ENCODE data around the gene MACROD2. TPM values are rescaled to one million over a fixed set of nuclear protein-coding genes. Genes with fewer than 3 reads are reported as not detected.

Gene MACROD2
- total RNA-seq, 1 experiment from 2014 or later: 0.86 TPM

DNA sequence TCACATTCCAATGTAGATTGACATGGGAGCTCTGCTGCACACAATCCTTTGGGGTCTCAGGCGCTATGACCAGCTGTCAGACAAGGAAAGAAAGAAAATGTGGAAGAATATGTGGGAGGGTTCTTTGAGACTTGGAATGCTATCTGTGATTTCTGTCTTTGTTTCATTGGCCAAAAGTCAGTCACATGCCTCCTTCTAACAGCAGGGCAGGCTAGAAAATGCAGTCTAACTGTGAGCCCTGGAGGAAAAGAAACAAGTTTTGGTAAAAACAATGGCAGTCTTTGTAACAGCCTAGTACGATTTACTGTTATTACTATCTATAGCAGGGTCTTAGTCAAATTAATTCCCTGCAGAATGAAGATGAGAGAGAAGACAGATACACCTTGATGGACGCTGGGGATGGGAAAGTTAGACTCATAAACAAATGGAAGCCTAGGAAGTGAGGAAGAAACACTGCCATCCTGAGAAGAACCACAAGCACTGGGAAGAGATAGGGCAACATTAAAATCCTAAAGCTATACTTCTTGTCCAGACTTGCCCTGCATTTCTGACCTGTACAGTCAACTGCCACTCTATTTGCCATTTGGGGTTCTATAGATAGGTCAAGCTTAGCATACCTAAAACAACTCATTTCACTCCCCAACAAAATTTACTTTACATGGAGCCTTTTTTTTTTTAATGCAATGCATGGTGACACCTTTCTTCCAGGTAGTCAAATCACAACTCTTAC is 1744.9 kb downstream of the MACROD2 start:
- DNase-seq (ENCODE audit: low read depth): no peak

DNA sequence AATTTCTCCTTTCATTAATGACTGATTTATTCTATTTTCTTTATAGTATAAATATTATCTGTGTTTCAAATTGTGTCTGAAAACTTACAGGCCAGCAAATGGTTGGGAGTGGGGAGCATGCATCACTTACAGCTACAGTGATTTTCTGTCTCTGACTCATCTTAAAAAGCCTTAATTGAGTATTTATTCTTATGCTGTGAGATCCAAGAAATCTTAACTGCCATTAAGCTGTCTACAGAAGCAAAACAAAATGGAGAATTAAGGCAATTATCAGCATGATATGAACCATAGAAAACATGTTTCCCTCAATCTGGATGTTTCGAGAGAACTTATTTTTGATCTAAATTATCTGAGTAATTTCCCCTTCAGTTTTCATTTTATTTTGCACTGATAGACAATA is 1746.8 kb downstream of the MACROD2 start:
- no peak for DNase-seq (ENCODE audit: low read depth)

DNA sequence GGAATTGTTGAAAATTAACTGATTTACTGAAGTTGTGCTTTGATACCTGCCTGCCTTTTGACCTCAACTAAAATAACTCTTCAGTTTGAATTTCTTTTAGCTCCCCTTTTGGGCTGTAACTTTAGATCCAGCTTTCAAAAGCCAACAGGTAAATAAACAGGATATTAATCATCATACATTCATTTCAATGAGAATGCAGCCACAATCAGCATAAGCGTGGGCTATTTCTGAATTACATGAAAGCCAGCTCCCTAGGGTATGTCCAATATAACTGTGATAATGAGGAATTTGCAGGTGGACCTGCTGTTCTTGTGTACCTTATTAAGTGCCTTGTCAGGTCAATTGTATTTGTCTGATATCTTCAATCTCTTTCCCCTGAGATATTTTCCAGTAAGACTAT is 1747.3 kb downstream of the MACROD2 start:
- DNase-seq (ENCODE audit: low read depth): no peak

DNA sequence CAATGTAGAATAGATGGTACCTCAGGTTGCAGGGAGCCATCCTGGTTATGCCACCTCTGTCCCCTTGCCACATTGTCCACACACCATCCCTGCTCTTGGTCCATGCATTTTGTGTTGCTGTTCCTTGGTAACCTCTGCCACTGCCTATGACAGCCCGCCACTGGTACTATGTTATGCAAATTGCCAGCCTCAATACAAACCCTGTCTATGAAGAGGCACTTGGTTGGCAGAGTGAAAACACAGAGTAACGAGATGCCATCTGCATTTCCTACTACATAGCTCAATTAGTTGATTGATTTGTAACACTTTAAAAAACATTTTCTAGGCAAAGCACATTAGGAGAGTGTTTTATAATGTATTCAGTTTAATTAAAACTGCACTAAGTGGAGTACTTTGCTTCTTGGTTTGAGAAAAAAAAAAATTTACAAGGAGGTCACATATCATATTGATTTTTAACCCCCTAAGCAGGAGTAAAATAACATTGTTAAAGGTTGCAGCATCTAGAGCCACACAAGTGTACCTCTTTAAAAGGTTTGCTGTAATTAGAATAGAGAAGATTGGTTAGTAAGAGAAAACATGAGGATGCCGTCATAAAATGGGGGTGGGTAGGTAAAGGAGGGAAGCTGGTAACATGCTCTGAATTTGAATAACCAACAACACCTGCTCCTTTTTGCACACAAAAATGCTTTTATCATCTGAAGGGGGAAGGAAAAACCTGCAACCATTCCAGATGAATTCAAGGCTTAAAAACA is 1760.9 kb downstream of the MACROD2 start:
- no peak for DNase-seq (ENCODE audit: low read depth)

DNA sequence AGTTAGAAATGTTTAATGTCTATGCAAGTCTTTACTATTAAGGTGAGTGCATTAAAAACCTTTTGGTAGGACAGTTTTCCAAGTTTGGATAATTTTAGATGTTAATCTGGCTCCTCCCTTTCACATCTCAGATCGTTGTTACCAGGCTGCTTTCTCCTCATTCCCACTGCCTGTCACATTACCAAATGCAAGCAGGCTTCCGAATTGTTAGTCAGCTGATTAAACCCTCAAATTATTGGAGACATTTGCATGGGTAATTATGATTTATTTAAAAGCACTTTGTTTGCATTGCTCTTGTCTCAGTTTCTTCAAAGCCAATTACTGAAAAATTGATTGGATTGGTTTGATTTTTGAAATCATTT is 1761.4 kb downstream of the MACROD2 start:
- DNase-seq (ENCODE audit: low read depth): no peak

DNA sequence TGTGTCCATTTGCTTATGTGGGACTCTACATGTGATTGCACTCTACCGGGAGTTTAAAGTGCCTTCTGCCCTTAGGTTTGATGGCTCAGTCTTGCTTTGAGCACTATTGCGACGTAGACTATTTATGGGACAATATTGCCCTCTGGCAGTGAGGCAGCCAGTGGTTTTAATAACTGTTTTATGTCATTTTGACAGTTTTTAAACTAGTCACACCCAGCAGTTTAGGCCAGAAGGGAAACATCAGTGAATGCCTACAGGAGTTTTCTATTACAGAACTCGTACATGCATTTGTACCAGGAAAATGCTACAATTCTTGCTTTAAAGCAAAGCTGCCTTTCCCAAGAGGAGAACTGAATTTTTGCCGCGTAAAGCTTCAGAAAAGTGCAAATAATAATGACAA is 1764.3 kb downstream of the MACROD2 start:
- DNase-seq (ENCODE audit: low read depth): no peak

DNA sequence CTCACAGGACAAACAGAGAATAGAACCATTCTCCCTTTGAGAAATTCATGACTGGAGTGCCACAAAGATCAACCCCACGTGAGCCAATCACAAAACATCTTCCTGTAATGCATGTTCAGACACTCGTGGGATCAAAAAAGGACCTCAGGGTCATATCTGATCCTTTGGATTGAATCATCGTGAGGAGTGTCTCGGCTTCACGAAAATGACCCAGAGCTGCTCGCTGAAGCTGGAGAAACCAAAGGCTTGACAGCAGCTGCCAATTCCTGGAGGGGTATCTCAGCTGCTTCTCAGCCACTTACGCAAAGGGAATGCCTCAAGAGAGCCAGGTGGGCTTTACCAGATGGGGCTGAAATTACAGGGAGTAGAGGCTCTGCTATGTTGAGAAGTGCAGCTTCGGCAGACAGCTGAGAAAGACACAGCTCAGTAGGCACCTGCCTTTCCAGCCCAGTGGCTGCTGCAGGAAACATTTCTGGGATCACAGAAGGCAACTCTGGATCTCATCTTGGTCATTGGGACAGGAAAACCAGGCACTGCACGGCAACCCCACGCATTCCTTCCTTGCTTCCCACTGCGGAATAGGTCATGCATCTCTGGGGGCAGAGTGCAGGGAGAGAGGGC is 1764.8 kb downstream of the MACROD2 start:
- no peak for DNase-seq (ENCODE audit: low read depth)

DNA sequence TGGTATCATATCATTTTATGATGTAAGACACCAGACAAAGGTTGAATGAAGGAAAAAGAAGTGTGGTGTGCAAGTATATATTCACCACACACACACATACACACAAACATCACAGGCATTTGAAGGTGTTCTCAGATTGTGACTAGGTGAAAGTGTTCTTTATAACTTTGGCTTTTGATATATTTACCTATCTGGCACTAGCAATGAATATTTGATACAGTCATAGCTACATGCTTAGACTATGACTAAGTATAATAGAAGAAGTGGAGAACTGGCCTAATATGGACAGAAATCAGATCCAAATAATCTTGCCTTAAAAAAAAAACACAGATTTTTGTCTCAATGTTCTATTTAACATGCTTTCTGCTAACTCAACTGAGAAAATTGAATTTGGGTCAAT is 1768.0 kb downstream of the MACROD2 start:
- no peak for DNase-seq (ENCODE audit: low read depth)

DNA sequence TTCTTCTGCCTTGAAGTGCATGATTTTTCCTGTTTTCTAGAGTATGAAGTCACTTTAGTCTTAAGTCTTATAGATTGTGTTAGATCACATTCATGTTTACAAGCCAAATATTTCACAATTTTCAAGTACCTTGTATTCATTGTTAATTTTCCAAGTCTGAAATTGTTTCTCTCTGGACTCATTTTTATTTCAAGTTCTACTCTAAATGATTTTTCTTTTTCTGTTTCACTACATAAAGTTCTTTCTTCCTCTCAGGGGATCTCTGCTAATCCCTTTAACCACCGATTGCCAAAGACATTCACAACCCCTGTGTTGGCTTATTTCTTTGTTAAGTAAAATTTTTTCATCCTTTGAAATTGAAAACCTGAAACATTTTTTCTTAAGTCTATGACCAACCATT is 1772.3 kb downstream of the MACROD2 start:
- DNase-seq (ENCODE audit: low read depth): no peak

DNA sequence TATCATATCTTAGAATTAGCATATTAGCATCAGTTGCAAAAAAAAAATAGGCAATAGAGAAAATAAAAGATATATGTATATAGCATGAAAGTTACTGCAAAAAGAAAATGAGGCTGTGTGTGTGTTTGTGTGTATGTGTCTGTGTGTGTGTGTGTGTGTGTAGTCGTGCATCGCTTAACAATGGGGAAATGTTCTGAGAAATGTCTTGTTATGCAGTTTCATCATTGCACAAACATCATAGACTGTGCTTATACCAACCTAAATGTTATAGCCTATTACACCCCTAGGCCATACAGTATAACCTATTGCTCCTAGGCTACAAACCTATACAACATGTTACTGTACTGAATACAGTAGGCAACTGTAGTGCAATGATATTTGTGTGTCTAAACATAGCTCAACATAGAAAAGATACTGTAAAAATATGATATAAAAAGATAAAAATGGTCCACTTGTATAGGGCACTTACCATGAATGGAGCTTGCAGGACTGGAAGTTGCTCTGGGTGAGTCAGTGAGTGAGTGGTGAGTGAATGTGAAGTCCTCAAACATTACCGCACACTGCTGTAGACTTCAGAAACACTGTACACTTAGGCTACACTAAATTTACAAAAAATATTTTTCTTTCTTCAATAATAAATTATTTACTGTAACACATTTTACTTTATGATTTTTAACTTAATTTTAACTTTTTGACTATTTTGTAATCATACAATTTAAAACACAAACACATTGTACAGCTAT is 1772.9 kb downstream of the MACROD2 start:
- DNase-seq (ENCODE audit: low read depth): no peak

DNA sequence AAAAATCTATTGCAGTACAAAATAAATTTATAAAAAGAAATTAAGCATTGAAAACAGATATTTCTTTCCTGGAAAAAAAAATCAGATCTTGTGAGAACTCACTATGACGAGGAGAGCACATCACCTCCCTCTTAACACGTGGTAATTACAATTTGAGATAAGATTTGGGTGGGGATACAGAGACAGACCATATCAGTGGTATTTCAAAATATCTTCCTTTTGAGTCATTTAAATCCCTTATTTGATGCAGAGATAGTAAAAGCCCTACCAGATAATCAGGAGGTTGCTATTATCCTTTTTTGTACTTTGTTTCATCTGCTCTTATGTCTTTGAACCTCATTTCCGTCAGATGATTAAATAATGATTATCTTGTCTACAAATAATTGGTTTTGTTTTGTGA is 1777.5 kb downstream of the MACROD2 start:
- no peak for DNase-seq (ENCODE audit: low read depth)

DNA sequence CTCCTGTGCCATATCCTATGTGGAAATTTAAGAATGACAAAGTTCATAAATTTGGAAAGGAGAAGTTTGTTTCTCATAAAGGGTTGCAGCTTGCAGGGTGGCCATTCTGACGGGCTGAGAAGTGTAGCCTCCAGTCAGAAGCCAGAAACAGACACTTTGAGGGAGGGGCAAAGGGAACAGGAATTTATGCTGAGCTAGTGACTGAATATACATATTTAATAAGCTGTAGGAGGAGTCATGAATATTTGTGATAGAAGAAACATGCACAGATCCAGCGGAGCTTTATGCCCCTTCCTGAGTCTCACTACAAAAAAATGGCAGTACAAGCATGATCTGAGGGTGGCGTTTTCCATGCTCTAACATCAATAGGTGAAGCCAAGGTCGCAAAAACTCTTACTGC is 1779.6 kb downstream of the MACROD2 start:
- no peak for DNase-seq (ENCODE audit: low read depth)

DNA sequence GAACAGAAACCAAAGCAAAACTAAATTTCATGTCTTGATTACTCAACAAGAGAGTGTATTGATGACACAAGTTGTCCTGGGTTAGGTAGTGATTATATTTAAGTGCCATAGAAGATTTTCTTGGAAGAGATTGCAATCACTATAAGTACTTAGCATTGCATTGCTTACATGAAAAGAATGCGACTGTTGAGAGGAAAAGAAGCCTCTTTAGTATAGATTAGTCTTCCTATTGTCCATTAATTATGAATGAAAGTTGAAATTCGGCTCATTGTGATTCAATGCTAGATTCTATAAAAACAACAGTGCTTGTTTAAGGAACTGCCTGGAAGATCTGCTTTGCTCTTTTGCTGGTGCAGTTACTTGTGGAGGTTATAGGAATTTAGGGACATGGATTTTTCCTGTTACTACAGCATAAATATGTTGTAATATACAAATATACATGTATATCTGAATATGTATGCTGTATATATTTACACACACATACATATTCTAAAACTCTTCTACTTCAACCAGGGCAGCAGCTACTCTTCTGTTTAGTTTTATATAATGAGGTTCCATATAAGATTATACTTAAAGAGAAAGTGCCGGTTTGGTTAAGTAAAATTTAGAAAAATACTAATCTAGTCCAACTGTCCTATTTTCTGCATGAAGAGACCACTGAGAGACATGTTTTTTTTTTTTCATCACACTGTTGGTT is 1781.6 kb downstream of the MACROD2 start:
- no peak for DNase-seq (ENCODE audit: low read depth)

DNA sequence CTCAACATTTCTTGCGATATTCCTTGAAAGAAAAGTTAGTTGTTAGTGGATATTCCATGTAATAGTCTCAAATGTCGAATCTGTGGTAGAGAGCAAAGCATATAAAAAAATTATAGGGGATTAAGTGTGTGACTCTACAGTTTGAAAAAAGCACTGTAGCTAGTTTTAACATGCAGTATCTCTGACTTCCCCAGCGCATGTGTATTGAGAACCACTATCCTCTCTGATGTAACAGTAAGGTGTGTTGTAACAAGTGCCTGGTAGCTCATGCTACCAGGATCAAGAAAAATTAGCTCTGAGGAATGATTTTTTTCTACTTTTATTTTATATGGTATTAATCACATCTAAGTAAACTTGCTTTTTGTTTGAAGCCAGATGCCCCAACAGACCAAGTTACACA is 1788.7 kb downstream of the MACROD2 start:
- no peak for DNase-seq (ENCODE audit: low read depth)

DNA sequence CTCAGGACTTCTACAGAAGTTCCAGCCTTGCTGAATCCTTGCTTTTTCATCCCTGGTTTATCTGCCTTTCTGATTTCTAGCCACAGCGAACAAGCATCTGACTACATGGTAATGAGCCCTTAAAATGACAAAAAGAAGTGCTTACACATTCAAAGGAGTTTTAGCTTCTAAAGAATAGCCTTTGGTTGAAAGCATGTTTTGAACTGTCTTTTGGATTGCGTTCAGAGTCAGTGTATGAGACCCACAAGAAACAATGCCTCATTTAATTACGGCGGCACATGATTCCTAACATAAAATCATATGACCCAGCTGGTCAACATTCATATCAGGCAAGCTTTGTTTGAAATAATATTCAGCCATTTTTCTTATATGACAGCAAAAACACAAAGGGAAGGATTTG is 1793.8 kb downstream of the MACROD2 start:
- DNase-seq (ENCODE audit: low read depth): no peak

DNA sequence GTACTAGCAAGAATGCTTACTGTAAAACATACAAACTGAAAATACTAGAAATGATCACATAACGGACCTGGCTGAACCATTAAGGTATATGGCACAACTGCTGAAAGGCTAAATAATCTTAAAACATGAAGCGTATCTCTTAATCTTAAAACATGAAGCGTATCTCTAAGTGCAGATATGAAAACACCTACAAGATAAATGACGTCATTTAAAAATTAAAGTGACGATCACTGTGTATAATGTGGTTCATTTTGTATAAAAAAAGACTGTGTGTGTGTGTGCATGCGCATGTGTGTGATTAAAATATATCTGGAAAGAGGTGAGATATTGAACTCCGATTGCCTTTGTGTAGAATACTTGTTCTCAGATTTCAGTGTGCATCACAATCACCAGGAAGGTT is 1797.5 kb downstream of the MACROD2 start:
- DNase-seq (ENCODE audit: low read depth): no peak

DNA sequence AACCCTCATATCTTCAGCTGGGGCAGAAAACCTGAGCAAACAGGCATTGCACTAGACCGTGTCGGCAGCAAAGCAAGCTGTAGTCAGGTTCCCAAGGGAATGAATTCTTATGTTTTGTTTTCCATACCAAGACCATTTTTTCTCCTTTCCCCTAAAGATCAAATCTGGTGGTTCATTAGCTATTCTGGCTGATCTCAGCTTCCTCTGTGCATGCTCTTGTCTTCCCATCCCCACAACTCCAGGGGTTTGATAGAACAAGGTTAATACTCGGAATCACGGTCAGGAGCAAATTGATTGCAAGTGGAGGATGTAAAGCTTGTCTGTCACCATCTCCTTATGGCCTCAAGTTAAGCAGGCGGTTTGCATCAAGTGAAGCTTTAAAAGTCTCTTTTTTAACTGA is 1799.1 kb downstream of the MACROD2 start:
- no peak for DNase-seq (ENCODE audit: low read depth)

DNA sequence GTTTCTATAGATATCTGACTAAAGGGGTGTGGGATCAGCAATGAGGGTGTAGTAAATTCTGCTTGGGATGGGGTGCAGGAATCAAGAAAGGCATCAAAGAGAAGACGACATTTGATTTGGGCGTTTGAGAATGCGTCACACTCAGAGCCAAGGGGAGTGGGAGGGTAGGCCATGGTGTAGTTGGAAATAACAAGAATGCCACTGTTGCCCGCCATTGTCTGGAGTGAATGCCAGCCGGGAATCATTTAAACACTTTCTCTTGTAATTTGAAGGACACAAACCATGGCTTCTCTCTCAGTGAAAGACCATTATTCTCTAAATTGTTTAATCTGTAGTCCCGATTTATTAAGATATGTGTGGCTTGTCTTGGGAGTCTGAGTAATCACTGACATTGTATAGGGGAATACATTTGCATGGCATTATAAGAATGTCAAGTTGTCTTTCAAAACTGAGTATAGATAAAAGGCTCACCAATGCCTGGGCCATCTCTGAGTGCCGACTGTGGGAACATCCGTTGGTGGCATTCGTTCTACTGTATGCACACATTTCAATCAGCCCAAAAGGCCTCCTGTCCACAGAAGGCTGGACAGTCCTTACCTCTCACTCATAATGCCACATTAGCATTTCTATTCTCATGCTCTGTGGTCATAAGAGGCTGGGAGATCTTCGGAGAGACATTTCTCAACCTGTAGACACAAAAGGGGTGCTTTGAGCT is 1800.1 kb downstream of the MACROD2 start:
- no peak for DNase-seq (ENCODE audit: low read depth)

DNA sequence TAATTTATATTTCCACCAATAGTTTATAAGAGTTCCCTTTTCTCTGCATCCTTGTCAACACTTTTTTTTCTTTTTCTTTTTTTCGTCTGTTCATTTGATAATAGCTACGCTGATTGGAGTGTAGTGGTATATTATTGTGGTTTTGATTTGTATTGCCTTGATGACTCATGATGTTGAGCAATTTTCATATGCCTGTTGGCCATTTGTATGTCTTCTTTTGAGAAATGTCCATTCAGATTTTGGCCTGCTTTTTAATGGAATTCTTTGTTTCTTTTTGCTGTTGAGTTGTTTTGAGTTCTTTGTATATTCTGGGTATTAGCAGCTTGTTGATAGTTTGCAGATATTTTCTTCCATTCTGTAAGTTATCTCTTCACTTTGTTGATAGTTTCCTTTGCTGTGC is 1804.6 kb downstream of the MACROD2 start:
- DNase-seq (ENCODE audit: low read depth): no peak

DNA sequence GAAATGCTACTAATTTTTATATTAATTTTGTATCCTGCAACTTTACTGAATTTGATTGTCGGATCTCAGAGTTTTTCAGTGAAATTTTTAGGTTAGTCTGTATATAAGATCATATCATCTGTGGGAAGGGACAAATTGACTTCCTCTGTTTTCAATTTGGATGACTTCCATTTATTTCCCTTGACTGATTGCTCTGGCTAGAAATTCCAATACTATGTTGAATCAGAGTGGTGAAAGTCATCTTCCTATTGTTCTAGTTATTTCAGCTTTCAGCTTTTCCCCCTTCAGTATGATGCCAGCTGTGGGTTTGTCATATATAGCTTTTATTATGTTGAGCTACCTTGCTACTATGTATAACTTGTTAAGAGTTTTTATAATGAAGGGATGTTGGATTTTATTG is 1806.7 kb downstream of the MACROD2 start:
- no peak for DNase-seq (ENCODE audit: low read depth)

DNA sequence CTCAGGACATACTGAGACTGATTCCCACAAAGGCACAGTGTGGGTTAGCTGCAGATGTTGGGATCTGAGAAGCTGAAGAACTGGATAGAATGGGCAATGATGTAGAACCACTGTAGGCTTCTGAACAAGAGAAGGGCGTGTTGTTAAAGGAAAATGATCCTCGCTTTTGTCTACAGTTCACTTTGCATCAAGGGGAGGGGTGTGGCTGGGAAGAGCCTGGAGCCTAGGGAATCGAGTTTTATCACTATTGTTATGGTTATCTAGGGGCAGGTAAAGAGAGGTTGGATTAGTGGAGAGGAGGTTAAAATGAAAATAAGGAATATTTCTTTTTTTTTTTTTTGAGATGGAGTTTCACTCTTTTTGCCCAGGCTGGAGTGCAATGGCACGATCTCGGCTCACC is 1809.8 kb downstream of the MACROD2 start:
- DNase-seq (ENCODE audit: low read depth): no peak

All from Daoy (cell line).